Measurements from ENCODE around the gene SP5. TPM values are rescaled to one million over a fixed set of nuclear protein-coding genes. Genes with fewer than 3 reads are reported as not detected.
A peak's percentile ranks its signal among the peaks of the same experiment; 100 is the strongest.

Gene SP5
- total RNA-seq, 1 experiment from 2014 or later = 0.47 TPM

- peak overlapping the region; percentile 50 for H3K4me3 ChIP-seq (ENCODE audit: low read length)
These were observed 23.9 kb downstream of the SP5 start for GRCh38 chr2:170739048-170739447.

GRCh38 chr2:170739507-170740046, 24.4 kb downstream of the SP5 start:
- peak overlapping the region; percentile 78 for H3K4me2 ChIP-seq (ENCODE audit: low read length)
- H3K36me3 ChIP-seq (ENCODE audit: low read depth, low read length) = no peaks in the 10 kb centered on the region
- H3F3A ChIP-seq (ENCODE audit: low read length, unreplicated experiment) = peaks cover 8% of the 10 kb centered on the region
- ATAC-seq = peak; percentile 64
- H4K20me1 ChIP-seq (ENCODE audit: low read length) = no peaks in the 10 kb centered on the region
- intact Hi-C loops (cut with micrococcal nuclease) = loop anchor here (1.0 to 10.0 kb wide), 4 partner anchors 25 to 365 kb away; partner anchors contain the start of genes ERICH2 and SP5
- no peaks in the 10 kb centered on the region for H3K9me2 ChIP-seq (replicated peaks; ENCODE audit: low read length)
- H2AFZ ChIP-seq (ENCODE audit: low read length) = peak overlapping the region; percentile 42; the same call in 1 of the 2 replicates
- no peaks in the 10 kb centered on the region for H3K27me3 ChIP-seq (ENCODE audit: low read length)
- peak overlapping the region; percentile 8; the same call in 1 of the 2 replicates for H3K9ac ChIP-seq (ENCODE audit: low read length)
- H3K9me3 ChIP-seq (ENCODE audit: low read length) = no peaks in the 10 kb centered on the region
- CTCF ChIA-PET = interaction anchor here (0.6 to 1.5 kb wide), 4 partner anchors 25 to 76 kb away, joined by 3 to 4 read pairs (median 4); partner anchors contain the start of gene ERICH2
- peak overlapping the region; percentile 50 for H3K4me3 ChIP-seq (ENCODE audit: low read length)
- H3K4me1 ChIP-seq (ENCODE audit: insufficient read depth, low read length) = peaks cover 28% of the 10 kb centered on the region
- TF ChIP-seq EZH2phosphoT487 (IDR thresholded peaks at IDR 0.05; ENCODE audit: borderline replicate concordance, low read length) (no peak), EZH2 (IDR thresholded peaks at IDR 0.05; ENCODE audit: low read length, unreplicated experiment) (no peak)
- TF ChIP-seq, protein P1, sequence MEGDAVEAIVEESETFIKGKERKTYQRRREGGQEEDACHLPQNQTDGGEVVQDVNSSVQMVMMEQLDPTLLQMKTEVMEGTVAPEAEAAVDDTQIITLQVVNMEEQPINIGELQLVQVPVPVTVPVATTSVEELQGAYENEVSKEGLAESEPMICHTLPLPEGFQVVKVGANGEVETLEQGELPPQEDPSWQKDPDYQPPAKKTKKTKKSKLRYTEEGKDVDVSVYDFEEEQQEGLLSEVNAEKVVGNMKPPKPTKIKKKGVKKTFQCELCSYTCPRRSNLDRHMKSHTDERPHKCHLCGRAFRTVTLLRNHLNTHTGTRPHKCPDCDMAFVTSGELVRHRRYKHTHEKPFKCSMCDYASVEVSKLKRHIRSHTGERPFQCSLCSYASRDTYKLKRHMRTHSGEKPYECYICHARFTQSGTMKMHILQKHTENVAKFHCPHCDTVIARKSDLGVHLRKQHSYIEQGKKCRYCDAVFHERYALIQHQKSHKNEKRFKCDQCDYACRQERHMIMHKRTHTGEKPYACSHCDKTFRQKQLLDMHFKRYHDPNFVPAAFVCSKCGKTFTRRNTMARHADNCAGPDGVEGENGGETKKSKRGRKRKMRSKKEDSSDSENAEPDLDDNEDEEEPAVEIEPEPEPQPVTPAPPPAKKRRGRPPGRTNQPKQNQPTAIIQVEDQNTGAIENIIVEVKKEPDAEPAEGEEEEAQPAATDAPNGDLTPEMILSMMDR (conservative IDR thresholded peaks at IDR 0.05; ENCODE audit: low read depth, low read length) = no peak
- no TSS peak for BruUV-seq (replicated peaks)
- POLR2A ChIA-PET (ENCODE audit: unreplicated experiment) = interaction anchor here (1.1 to 1.2 kb wide), 2 partner anchors 24 to 31 kb away, joined by 3 to 11 read pairs; partner anchors contain the start of genes ERICH2 and SP5
- H3K79me2 ChIP-seq (ENCODE audit: low read length) = no peaks in the 10 kb centered on the region
- peak; percentile 62 for DNase-seq
- peak overlapping the region; percentile 87 for H3K27ac ChIP-seq (ENCODE audit: low read length)

More at GRCh38 chr2:170739048-170739447, 23.9 kb downstream of the SP5 start:
- no peaks in the 10 kb centered on the region for H3K79me2 ChIP-seq (ENCODE audit: low read length)
- no peaks in the 10 kb centered on the region for H3K9me3 ChIP-seq (ENCODE audit: low read length)
- no peak overlapping the region for H2AFZ ChIP-seq (ENCODE audit: low read length)
- DNase-seq (peak; percentile 98), ATAC-seq (peak; percentile 94)
- H3K4me2 ChIP-seq (ENCODE audit: low read length) = peak overlapping the region; percentile 78
- BruUV-seq (replicated peaks) = no TSS peak
- intact Hi-C loops (cut with micrococcal nuclease) = loop anchor here (1.0 to 10.0 kb wide), 4 partner anchors 24 to 364 kb away; partner anchors contain the start of genes ERICH2 and SP5
- peaks cover 8% of the 10 kb centered on the region for H3F3A ChIP-seq (ENCODE audit: low read length, unreplicated experiment)
- no peaks in the 10 kb centered on the region for H3K27me3 ChIP-seq (ENCODE audit: low read length)
- peaks cover 28% of the 10 kb centered on the region for H3K4me1 ChIP-seq (ENCODE audit: insufficient read depth, low read length)
- peak overlapping the region; percentile 87 for H3K27ac ChIP-seq (ENCODE audit: low read length)
- CTCF ChIA-PET = interaction anchor here (0.6 to 1.5 kb wide), 4 partner anchors 25 to 329 kb away, joined by 3 to 4 read pairs (median 4); partner anchors contain the start of gene ERICH2
- H3K9me2 ChIP-seq (replicated peaks; ENCODE audit: low read length) = no peaks in the 10 kb centered on the region
- POLR2A ChIA-PET (ENCODE audit: unreplicated experiment) = interaction anchor here (0.6 to 1.2 kb wide), 3 partner anchors 23 to 86 kb away, joined by 3 to 11 read pairs (median 5); partner anchors contain the start of genes ERICH2 and SP5
- H3K36me3 ChIP-seq (ENCODE audit: low read depth, low read length) = no peaks in the 10 kb centered on the region
- TF ChIP-seq, protein P1 (conservative IDR thresholded peaks at IDR 0.05; ENCODE audit: low read depth, low read length) = no peak
- no peak for TF ChIP-seq EZH2phosphoT487 (IDR thresholded peaks at IDR 0.05; ENCODE audit: borderline replicate concordance, low read length)
- no peak for TF ChIP-seq EZH2 (IDR thresholded peaks at IDR 0.05; ENCODE audit: low read length, unreplicated experiment)
- H4K20me1 ChIP-seq (ENCODE audit: low read length) = no peaks in the 10 kb centered on the region
- H3K9ac ChIP-seq (ENCODE audit: low read length) = peak overlapping the region; percentile 33

DNA sequence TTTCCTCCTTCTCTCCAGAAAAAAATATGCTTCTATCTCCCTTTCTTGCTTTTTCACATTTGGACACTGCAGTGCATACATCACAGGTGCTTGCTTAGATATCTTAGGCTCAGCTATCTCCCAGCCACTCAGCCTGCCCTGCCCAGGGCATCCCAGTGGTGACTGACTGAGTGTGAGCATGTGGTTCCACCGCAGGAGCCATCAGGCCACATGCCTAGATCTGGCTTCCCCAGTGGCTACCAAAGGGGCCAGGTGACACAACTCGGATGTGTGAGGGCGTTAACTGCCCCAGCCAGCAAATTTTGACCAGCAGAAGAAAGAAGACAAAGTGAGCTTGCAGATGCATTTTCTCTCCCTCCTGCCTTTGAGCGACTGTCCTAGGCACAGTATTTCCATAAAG, 25.5 kb downstream of the SP5 start:
- no peaks in the 10 kb centered on the region for H3K9me2 ChIP-seq (replicated peaks; ENCODE audit: low read length)
- CTCF ChIA-PET = no interaction called here
- no peak for DNase-seq

More for the DNA sequence above, 25.5 kb downstream of the SP5 start:
- Histone ChIP-seq H3K4me2 (ENCODE audit: low read length) (no peak overlapping the region), H3K9ac (ENCODE audit: low read length) (no peak overlapping the region), H3K4me1 (ENCODE audit: insufficient read depth, low read length) (peaks cover 28% of the 10 kb centered on the region), H3F3A (ENCODE audit: low read length, unreplicated experiment) (peaks cover 8% of the 10 kb centered on the region), H3K79me2 (ENCODE audit: low read length) (no peaks in the 10 kb centered on the region), H3K27me3 (ENCODE audit: low read length) (no peaks in the 10 kb centered on the region), H3K4me3 (ENCODE audit: low read length) (no peak overlapping the region), H2AFZ (ENCODE audit: low read length) (no peak overlapping the region), H3K9me3 (ENCODE audit: low read length) (no peaks in the 10 kb centered on the region), H3K27ac (ENCODE audit: low read length) (no peak overlapping the region), H4K20me1 (ENCODE audit: low read length) (no peaks in the 10 kb centered on the region), H3K36me3 (ENCODE audit: low read depth, low read length) (no peaks in the 10 kb centered on the region)
- POLR2A ChIA-PET (ENCODE audit: unreplicated experiment) = no interaction called here
- no peak for ATAC-seq
- TF ChIP-seq EZH2phosphoT487 (IDR thresholded peaks at IDR 0.05; ENCODE audit: borderline replicate concordance, low read length) (no peak), EZH2 (IDR thresholded peaks at IDR 0.05; ENCODE audit: low read length, unreplicated experiment) (no peak)
- TF ChIP-seq, protein P1 (conservative IDR thresholded peaks at IDR 0.05; ENCODE audit: low read depth, low read length) = no peak
- no TSS peak for BruUV-seq (replicated peaks)
- intact Hi-C loops (cut with micrococcal nuclease) = no loop called here
